Measurements from ENCODE around the gene ROPN1L.

Gene ROPN1L

DNA sequence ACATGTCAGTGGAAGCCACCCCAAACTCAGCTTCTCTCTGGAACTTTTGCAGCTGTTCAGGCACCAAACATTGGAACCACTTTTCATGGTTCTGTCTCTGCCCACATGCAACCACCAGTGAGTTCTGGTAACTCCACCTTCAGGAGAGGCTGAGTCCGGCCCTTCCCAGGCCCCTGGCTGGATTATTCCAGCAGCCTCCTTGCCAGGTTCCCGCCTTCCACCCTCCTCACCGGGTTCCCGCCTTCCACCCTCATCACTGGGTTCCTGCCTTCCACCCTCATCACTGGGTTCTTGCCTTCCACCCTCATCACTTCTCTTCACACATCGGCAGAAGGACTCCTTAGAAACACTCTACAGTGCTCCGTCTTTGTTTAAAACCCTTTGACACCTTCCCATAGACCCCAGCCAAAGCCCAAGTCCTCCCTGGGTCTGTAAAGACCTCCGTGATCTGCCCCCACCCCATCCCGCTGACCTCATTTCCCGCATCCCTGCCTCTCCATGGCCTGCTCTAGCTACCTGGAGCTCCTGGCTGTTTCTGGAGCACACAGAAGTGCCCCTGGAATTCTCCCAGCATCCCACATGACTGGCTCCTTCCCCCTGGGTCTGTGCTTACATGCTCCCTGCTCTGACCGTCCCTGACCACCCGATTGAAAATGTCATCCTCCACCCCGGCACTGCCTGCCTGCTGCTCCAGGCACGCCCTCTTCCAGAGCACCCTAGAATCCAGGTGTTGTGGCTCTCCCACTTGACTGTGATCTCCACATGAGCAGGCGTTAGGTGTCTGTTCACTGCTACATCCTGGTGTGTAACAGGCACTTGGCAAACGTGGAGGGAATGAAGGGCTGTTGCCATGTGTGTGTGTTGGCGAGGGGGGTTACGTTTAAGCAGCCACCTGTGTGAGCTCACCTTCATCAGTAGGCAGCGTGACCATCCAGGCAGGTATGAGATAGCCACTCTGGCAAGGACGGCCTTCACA lies 17.7 kb downstream of the ROPN1L start:
- no peak for DNase-seq

- DNase-seq = no peak
Observed at GRCh38 chr5:10460252-10460906, 18.7 kb downstream of the ROPN1L start.

DNA sequence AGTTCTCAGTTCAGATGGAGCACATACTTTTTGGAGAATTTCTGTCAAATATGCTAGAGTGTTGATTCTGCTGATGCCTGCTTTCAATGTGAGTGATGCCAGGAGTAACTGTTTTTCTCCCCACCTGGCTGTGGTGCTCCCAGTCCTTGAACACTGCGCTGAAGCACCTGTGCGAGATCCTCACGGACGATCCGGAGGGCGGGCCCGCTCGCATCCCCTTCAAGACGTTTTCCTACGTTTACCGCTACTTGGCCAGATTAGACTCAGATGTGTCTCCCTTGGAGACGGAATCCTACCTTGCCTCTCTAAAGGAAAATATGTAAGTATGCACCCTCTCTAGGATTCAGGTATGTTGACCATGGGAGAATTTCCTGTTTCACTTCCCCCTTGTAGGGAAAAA lies 19.4 kb downstream of the ROPN1L start:
- DNase-seq = no peak

DNA sequence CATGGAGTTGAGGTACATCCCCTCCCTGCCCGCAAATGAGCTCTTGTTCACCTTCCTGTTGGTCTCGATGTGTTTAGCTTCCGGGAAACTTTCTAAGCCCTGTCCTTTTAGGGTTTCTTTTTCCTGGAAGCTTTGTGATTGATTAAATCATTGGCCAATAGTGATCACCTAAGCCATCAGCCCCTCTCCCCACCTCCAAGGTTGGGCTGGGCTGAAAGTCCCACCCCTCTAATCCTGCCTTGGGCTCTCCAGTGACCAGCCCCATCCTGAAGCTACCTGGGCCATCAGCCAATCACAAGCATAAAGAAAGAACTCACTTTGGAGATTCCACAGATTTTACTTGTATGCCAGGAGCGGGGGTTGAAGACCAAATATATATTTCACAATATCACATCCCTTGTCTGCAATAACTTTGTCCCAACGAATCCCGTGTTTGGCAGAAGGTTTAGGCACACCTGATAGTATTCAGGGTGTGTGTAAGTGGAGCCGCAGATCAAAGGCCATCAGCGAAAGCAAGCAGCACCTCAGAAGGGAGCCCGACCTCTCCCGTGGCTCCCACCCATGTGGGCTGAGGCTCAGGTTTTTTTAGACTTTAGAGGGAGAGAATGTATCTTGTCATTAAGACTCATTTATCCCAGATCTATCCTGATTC lies 20.4 kb downstream of the ROPN1L start:
- no peak for DNase-seq

DNA sequence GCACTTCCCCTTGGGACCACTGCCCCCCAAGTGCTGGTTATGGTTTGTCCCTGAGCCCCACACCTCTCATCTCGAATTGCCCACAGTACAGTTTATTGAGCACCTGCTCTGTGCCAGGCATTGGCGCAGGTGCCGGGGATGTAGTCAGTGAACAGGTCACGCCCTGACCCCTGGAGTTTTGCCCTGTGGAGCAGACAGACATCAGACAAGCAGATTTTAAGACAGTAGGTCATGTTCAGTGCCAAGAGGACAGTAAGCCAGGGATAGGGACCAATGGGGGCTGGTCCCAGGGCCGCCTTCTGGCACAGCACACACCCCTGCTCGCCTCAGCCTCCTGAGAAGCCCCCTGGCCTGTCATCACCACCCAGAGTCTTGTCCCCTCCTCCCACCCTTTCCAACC lies 21.9 kb downstream of the ROPN1L start:
- DNase-seq = no peak

GRCh38 chr5:10464173-10464572 lies 22.5 kb downstream of the ROPN1L start:
- no peak for DNase-seq

DNA sequence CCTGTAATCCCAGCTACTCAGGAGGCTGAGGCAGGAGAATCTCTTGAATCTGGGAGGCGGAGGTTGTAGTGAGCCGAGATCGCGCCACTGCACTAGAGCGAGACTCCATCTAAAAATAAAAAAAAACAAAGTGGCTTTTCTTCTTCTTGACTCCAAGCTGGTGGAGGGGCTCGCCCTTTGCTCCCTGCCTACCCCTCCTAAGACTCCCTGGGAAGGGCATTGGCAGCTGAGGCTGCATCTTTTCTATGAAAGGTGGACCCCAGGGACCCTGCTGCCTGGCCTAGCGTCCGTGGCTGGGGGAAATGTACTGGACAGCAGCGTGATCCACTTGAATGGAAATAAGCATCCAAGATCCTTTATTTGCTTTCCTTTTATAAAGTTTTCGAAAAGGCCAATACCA lies 24.0 kb downstream of the ROPN1L start:
- no peak for DNase-seq

- no peak for DNase-seq
Observed at GRCh38 chr5:10466446-10467073, 24.9 kb downstream of the ROPN1L start.

- DNase-seq = no peak
Observed at GRCh38 chr5:10467281-10468198, 25.9 kb downstream of the ROPN1L start.

- DNase-seq = no peak
Observed at GRCh38 chr5:10468256-10468655, 26.6 kb downstream of the ROPN1L start.

DNA sequence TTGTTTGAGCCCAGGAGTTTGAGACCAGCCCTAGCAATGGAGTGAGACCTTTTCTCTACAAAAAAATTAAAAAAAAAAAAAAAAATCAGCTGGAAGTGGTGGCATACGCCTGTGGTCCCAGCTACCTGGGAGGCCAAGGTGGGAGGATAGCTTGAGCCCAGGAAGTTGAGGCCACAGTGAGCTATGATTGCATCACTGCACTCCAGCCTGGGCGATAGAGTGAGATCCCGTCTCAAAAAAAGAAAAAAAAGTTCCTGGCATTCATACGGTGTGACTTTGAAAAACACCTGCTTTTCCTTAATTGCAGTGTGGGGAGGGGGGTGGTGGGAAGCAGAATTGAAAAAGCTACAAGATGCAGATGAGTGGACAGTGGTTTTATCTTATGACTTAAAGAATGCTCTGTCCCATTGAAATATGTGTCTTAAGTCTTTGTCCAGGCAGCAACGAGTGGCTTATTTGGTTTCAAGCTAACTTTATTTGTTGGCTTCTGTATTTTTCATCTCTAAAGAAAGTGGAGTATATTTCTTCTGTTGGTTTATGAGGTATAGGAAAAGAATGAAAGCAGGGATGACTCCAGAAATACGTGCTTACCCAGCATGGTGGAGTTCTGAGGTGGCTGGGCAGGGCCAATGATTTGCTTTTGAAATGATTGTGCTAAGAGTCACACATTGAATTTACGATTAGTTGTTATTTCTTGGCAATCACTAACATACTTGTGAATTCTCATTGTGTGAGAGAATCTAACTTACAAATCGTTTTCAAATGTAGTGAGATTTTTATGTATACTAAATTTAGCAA lies 27.8 kb downstream of the ROPN1L start:
- DNase-seq = no peak

- DNase-seq = no peak
Observed at GRCh38 chr5:10470669-10471068, 29.0 kb downstream of the ROPN1L start.

- no peak for DNase-seq
Observed at GRCh38 chr5:10471677-10472076, 30.0 kb downstream of the ROPN1L start.

GRCh38 chr5:10474521-10475075 lies 32.9 kb downstream of the ROPN1L start:
- no peak for DNase-seq

- no peak for DNase-seq
Observed at GRCh38 chr5:10475931-10476676, 34.4 kb downstream of the ROPN1L start.

DNA sequence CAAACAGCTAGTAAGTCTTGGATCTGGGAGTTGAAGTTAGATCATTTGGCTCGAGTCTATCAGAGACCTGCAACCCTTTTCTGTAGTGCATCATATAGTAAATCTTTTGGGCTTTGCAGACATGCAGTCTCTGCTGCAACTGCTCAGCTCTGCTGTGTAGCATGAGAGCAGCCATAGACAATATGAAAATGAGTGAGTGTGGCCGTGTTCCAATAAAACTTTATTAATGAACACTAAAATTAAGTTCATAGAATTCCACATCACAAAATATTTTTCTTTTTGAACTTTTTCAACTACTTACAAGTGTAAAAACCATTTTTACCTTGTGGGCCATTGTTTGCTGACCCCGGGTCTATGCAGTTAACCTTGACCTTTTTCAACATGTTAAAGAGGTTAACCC lies 35.2 kb downstream of the ROPN1L start:
- DNase-seq = no peak

GRCh38 chr5:10477943-10478342 lies 36.3 kb downstream of the ROPN1L start:
- DNase-seq = no peak

GRCh38 chr5:10478436-10478835 lies 36.8 kb downstream of the ROPN1L start:
- no peak for DNase-seq

GRCh38 chr5:10479154-10479721 lies 37.6 kb downstream of the ROPN1L start:
- no peak for DNase-seq

Data from retina (tissue), 1 donor.